ENCODE data around the gene CASZ1.

CASZ1 gene

GRCh38 chr1:10596780-10597179 lies 199.7 kb downstream of the CASZ1 start:
- no peak for DNase-seq

GRCh38 chr1:10594595-10595223 lies 201.7 kb downstream of the CASZ1 start:
- no peak for DNase-seq

GRCh38 chr1:10593750-10594149 lies 202.7 kb downstream of the CASZ1 start:
- no peak for DNase-seq

GRCh38 chr1:10592373-10592772 lies 204.1 kb downstream of the CASZ1 start:
- no peak for DNase-seq

GRCh38 chr1:10591010-10591409 lies 205.4 kb downstream of the CASZ1 start:
- DNase-seq = peak; percentile 27

- DNase-seq = no peak
These were observed 207.4 kb downstream of the CASZ1 start for GRCh38 chr1:10589074-10589473.

- DNase-seq = no peak
These were observed 207.8 kb downstream of the CASZ1 start for GRCh38 chr1:10588640-10589039.
